Mesothelial cell of epicardium (in vitro differentiated cells): Measurements from ENCODE around the gene NME7. TPM values are rescaled to one million over a fixed set of nuclear protein-coding genes. Genes with fewer than 3 reads are reported as not detected.

Source experiments
- DNase-seq, 2 experiments: peaks; one replicate each; pipeline ENCODE4 v3.0.0; 2021; ENCODE audit warnings: low spot score in 2 of 2; ENCODE audit not compliant: unreplicated experiment in 2 of 2
- H3K27ac Mint-ChIP-seq: 2 replicates; pipeline ENCODE4 v1.8.0; 2021; ENCODE audit warnings: mixed read lengths
- H3K27me3 Mint-ChIP-seq: 2 replicates; pipeline ENCODE4 v1.8.0; 2021; ENCODE audit warnings: low read depth, mixed read lengths
- H3K36me3 Mint-ChIP-seq: 2 replicates; pipeline ENCODE4 v1.8.0; 2021; ENCODE audit warnings: mixed read lengths
- H3K4me1 Mint-ChIP-seq: 2 replicates; pipeline ENCODE4 v1.8.0; 2021; ENCODE audit warnings: mixed read lengths
- H3K4me3 Mint-ChIP-seq: 2 replicates; pipeline ENCODE4 v1.8.0; 2021; ENCODE audit warnings: mild to moderate bottlenecking, moderate library complexity, mixed read lengths
- H3K9me3 Mint-ChIP-seq: 2 replicates; pipeline ENCODE4 v1.8.0; 2021; ENCODE audit warnings: mixed read lengths
- total RNA-seq: library from RNA; stranded (reverse); gene quantifications from 3 replicates; pipeline ENCODE4 v1.2.1, GENCODE V29; 2021
- TF ChIP-seq, protein P1 (sequence below): fragments of 200-600 bp; sonication (generic); IDR thresholded peaks from one replicate; pipeline ENCODE4 v1.5.0; 2021; ENCODE audit warnings: antibody characterized with exemption; ENCODE audit not compliant: unreplicated experiment

Gene NME7
- total RNA-seq, 1 donor from 2014 or later = 28.9 TPM

DNA sequence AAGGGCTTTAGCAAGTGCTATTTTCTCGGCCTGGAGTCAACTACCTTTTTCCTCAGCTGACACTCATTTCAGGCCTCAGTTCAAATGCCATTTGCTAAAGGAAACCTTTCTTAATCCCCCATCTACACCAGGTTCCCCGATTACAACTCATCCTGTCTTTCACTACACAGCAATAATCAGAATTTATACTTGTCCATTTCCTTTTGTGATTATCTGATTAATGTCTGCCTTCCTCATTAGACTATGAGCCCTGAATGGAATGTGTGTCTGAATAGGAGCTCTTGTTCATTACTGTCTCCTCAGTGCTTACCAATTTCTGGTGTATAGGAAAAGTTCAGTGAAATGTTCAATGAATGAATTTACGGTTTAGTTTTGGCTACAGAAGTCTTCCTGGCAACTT, 224.3 kb downstream of the NME7 start:
- Mint-ChIP-seq H3K27ac (no peak overlapping the region), H3K4me1 (peaks cover 4% of the 10 kb centered on the region), H3K9me3 (no peaks in the 10 kb centered on the region), H3K36me3 (no peaks in the 10 kb centered on the region), H3K27me3 (no peaks in the 10 kb centered on the region), H3K4me3 (no peak overlapping the region)
- DNase-seq = no peak
- TF ChIP-seq, protein P1, sequence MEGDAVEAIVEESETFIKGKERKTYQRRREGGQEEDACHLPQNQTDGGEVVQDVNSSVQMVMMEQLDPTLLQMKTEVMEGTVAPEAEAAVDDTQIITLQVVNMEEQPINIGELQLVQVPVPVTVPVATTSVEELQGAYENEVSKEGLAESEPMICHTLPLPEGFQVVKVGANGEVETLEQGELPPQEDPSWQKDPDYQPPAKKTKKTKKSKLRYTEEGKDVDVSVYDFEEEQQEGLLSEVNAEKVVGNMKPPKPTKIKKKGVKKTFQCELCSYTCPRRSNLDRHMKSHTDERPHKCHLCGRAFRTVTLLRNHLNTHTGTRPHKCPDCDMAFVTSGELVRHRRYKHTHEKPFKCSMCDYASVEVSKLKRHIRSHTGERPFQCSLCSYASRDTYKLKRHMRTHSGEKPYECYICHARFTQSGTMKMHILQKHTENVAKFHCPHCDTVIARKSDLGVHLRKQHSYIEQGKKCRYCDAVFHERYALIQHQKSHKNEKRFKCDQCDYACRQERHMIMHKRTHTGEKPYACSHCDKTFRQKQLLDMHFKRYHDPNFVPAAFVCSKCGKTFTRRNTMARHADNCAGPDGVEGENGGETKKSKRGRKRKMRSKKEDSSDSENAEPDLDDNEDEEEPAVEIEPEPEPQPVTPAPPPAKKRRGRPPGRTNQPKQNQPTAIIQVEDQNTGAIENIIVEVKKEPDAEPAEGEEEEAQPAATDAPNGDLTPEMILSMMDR = no peak

DNA sequence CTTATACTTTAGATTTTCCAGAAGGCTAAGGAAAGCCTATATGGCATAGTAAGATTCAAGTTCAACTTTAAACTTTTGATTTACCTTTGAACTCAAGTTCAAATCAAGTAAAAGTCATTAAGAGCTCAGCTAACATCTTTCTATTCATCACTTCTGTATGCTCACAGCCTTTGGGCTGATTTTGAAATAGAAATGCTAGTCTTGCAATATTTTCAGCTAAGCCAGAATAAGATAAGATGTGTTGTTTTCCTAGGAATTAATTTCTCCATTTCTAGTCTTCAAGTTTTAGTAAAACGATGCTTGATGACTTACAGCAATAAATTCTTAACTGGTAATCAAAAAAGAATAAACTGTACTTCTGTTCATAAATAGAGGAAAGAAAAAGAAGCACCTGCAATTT, 225.5 kb downstream of the NME7 start:
- TF ChIP-seq, protein P1 = no peak
- Mint-ChIP-seq H3K36me3 (peaks cover 2% of the 10 kb centered on the region), H3K27ac (no peak overlapping the region), H3K9me3 (no peaks in the 10 kb centered on the region), H3K27me3 (no peaks in the 10 kb centered on the region), H3K4me3 (no peak overlapping the region), H3K4me1 (peaks cover 4% of the 10 kb centered on the region)
- no peak for DNase-seq

DNA sequence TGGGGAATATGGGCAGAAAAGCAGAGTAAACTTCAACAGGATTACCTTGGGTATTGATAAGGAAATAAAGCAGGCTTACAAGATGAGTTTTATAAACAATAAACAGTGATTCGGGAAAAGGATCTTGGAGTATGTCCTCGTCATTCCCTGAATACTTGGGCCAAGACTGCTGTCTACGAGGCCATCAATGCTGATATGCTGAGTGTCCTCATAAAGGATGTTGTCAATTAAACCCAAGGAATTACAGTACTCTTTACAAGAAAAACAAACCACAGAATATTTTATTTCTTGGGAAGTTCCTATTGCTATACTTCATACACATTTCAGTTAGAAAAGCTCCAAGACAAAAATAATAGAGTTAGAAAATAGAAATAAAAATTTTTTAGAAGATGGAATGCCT, 226.2 kb downstream of the NME7 start:
- no peaks in the 10 kb centered on the region for H3K27me3 Mint-ChIP-seq
- peaks cover 4% of the 10 kb centered on the region for H3K4me1 Mint-ChIP-seq
- H3K27ac Mint-ChIP-seq = no peak overlapping the region
- no peaks in the 10 kb centered on the region for H3K9me3 Mint-ChIP-seq
- H3K36me3 Mint-ChIP-seq = peaks cover 3% of the 10 kb centered on the region
- no peak overlapping the region for H3K4me3 Mint-ChIP-seq
- DNase-seq = no peak
- TF ChIP-seq, protein P1 = no peak

DNA sequence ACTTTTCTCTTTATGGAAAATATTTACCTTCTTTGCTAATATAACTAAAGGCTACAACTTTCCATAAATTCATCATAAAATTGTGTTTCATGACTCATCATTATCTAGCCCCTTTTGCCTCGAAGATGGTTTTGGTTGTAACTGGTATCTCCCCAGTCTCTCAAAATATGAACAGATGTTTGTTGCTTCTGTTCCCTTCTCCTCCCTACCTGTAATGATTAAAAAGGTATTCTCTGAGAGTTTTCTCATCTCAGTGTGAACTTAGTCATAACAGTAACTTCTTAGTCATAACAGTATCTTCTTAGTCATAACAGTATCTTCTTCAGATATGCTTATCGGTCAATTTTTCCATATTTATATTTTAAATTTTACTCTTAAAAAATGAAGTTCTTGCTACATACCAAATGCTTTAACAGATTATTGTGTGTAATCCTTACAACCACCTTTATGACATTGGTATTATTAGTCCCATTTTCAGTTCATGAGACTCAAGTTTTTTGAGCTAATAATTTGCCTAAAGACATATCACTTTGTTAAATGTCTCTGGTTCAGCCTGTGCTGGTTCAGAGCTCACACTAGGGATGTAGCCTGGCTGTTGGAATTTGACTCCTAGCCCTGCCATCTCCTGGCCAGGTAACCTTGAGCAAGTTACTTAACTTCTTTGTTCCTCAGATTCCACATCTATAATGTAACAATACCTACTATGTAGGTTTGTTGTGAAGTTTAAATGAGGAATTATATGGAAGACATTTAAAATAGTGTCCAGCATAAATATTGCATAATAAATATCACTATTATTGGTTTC, 228.5 kb downstream of the NME7 start:
- H3K36me3 Mint-ChIP-seq = peaks cover 3% of the 10 kb centered on the region
- TF ChIP-seq, protein P1 = no peak
- H3K27ac Mint-ChIP-seq = no peak overlapping the region
- H3K27me3 Mint-ChIP-seq = no peaks in the 10 kb centered on the region
- no peak for DNase-seq
- H3K9me3 Mint-ChIP-seq = no peaks in the 10 kb centered on the region
- H3K4me1 Mint-ChIP-seq = peaks cover 8% of the 10 kb centered on the region
- H3K4me3 Mint-ChIP-seq = no peak overlapping the region

DNA sequence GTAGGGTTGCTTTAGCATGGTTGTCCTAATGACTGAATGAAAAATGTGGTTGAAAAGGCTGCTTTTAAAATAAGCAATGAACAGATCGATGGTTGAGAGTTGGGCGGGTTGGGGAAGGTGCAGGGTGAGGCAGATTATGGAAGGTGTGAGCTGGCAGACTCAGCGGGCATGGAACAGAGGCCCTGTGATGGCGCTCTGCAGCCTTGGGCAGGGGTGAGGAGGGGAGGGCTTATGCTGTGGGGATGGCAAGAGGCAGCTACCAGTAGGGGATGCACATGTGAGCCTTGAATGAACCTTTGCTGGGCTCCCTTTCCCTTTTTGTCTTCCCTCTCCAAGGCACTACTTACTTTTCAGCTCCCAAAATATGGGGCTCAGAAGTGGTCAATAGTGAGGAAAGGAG, 230.2 kb downstream of the NME7 start:
- no peaks in the 10 kb centered on the region for H3K27me3 Mint-ChIP-seq
- peaks cover 10% of the 10 kb centered on the region for H3K36me3 Mint-ChIP-seq
- TF ChIP-seq, protein P1 = no peak
- no peak for DNase-seq
- H3K27ac Mint-ChIP-seq = no peak overlapping the region
- H3K4me3 Mint-ChIP-seq = no peak overlapping the region
- H3K9me3 Mint-ChIP-seq = no peaks in the 10 kb centered on the region
- H3K4me1 Mint-ChIP-seq = peaks cover 6% of the 10 kb centered on the region
